H9 (cell line): ENCODE results near the gene EDN3. TPM values are rescaled to one million over a fixed set of nuclear protein-coding genes. Genes with fewer than 3 reads are reported as not detected.

Experiments used
- DNase-seq: peaks from one replicate; pipeline ENCODE4 v3.0.0-alpha.2; 2017
- H2AFZ ChIP-seq: one replicate; pipeline ENCODE4 v1.6.1; 2013; ENCODE audit warnings: mild to moderate bottlenecking, low read length, control low read depth, moderate library complexity
- H2AK5ac ChIP-seq: 2 replicates; pipeline ENCODE4 v1.6.1; 2013; ENCODE audit warnings: low read length, control low read depth, mixed read lengths; ENCODE audit not compliant: insufficient read length
- H2BK120ac ChIP-seq: one replicate; pipeline ENCODE4 v1.6.1; 2013; ENCODE audit warnings: low read depth, mild to moderate bottlenecking, low read length, control low read depth, inconsistent platforms; ENCODE audit not compliant: poor library complexity, severe bottlenecking
- H2BK12ac ChIP-seq: 2 replicates; pipeline ENCODE4 v1.6.1; 2013; ENCODE audit warnings: low read length, control low read depth, mixed read lengths, low read depth; ENCODE audit not compliant: insufficient read length
- H2BK15ac ChIP-seq: 2 replicates; pipeline ENCODE4 v1.6.1; 2013; ENCODE audit warnings: low read depth, low read length, control low read depth
- H2BK20ac ChIP-seq: one replicate; pipeline ENCODE4 v1.6.1; 2013; ENCODE audit warnings: low read depth, mild to moderate bottlenecking, low read length, control low read depth, inconsistent platforms; ENCODE audit not compliant: poor library complexity, severe bottlenecking
- H2BK5ac ChIP-seq: 2 replicates; pipeline ENCODE4 v1.6.1; 2013; ENCODE audit warnings: low read length, control low read depth, mixed read lengths; ENCODE audit not compliant: insufficient read length
- H3K14ac ChIP-seq: 2 replicates; pipeline ENCODE4 v1.6.1; 2013; ENCODE audit warnings: low read length, control low read depth; ENCODE audit not compliant: insufficient read depth
- H3K18ac ChIP-seq: 2 replicates; pipeline ENCODE4 v1.6.1; 2013; ENCODE audit warnings: low read depth, mild to moderate bottlenecking, mixed read lengths, low read length, control low read depth; ENCODE audit not compliant: insufficient read length
- H3K23ac ChIP-seq: 2 replicates; pipeline ENCODE4 v1.6.1; 2013; ENCODE audit warnings: low read length, control low read depth, mixed read lengths, low read depth; ENCODE audit not compliant: insufficient read length
- H3K23me2 ChIP-seq: 2 replicates; pipeline ENCODE4 v1.6.1; 2013; ENCODE audit warnings: low read depth, mild to moderate bottlenecking, mixed read lengths, low read length, control low read depth; ENCODE audit not compliant: insufficient read length, poor library complexity, severe bottlenecking
- H3K27ac ChIP-seq: 2 replicates; pipeline ENCODE4 v1.5.1; 2013; ENCODE audit warnings: low read length, control low read depth, mixed read lengths, low read depth; ENCODE audit not compliant: insufficient read length
- H3K27me3 ChIP-seq: 2 replicates; pipeline ENCODE4 v1.6.1; 2013; ENCODE audit warnings: low read length, control low read depth, inconsistent platforms; ENCODE audit not compliant: insufficient read depth
- H3K4ac ChIP-seq: 2 replicates; pipeline ENCODE4 v1.6.1; 2013; ENCODE audit warnings: low read depth, mild to moderate bottlenecking, control low read depth, inconsistent platforms, low read length, moderate library complexity
- H3K4me1 ChIP-seq: 2 replicates; pipeline ENCODE4 v1.6.1; 2013; ENCODE audit warnings: low read length, control low read depth, inconsistent platforms; ENCODE audit not compliant: insufficient read depth
- H3K4me2 ChIP-seq: 2 replicates; pipeline ENCODE4 v1.6.1; 2013; ENCODE audit warnings: low read length, control low read depth, mixed read lengths; ENCODE audit not compliant: insufficient read length, insufficient read depth
- H3K56ac ChIP-seq: 2 replicates; pipeline ENCODE4 v1.6.1; 2013; ENCODE audit warnings: low read depth, mild to moderate bottlenecking, mixed read lengths, low read length, control low read depth; ENCODE audit not compliant: insufficient read length
- H3K79me1 ChIP-seq: 2 replicates; pipeline ENCODE4 v1.6.1; 2013; ENCODE audit warnings: low read depth, mild to moderate bottlenecking, moderate library complexity, low read length, control low read depth, inconsistent platforms; ENCODE audit not compliant: insufficient read depth, poor library complexity, severe bottlenecking
- H3K79me2 ChIP-seq: 2 replicates; pipeline ENCODE4 v1.6.1; 2013; ENCODE audit warnings: low read length, control low read depth, inconsistent platforms; ENCODE audit not compliant: insufficient read depth
- H3K9ac ChIP-seq: 2 replicates; pipeline ENCODE4 v1.6.1; 2013; ENCODE audit warnings: low read length, control low read depth, mixed read lengths; ENCODE audit not compliant: insufficient read length; ENCODE audit errors: extremely low read depth
- H3K9me3 ChIP-seq: one replicate; pipeline ENCODE4 v1.6.1; 2013; ENCODE audit warnings: low read depth, low read length, inconsistent platforms; ENCODE audit not compliant: control insufficient read depth
- H3T11ph ChIP-seq: one replicate; pipeline ENCODE4 v1.6.1; 2013; ENCODE audit warnings: mild to moderate bottlenecking, low read length, control low read depth, inconsistent platforms
- H4K20me1 ChIP-seq: one replicate; pipeline ENCODE4 v1.6.1; 2013; ENCODE audit not compliant: control insufficient read depth, insufficient read length, insufficient read depth
- H4K5ac ChIP-seq: 2 replicates; pipeline ENCODE4 v1.6.1; 2013; ENCODE audit warnings: low read depth, mild to moderate bottlenecking, mixed read lengths, low read length, control low read depth; ENCODE audit not compliant: insufficient read length
- H4K8ac ChIP-seq: replicated peaks from 2 replicates; pipeline ENCODE4 v1.6.1; 2013; ENCODE audit warnings: low read length, control low read depth, mixed read lengths, low read depth; ENCODE audit not compliant: insufficient read length
- H4K91ac ChIP-seq: 2 replicates; pipeline ENCODE4 v1.6.1; 2013; ENCODE audit warnings: low read depth, mild to moderate bottlenecking, moderate library complexity, mixed read lengths, low read length, control low read depth; ENCODE audit not compliant: insufficient read length
- H3K27ac Mint-ChIP-seq, 3 experiments: 2 replicates in 2 of 3; 3 replicates in 1 of 3; pipeline ENCODE4 v1.8.0; 2020 to 2021; ENCODE audit warnings: mixed read lengths in 3 of 3, mild to moderate bottlenecking in 1 of 3, moderate library complexity in 1 of 3
- H3K27me3 Mint-ChIP-seq: 2 replicates; pipeline ENCODE4 v1.8.0; 2021; ENCODE audit warnings: low read depth, mild to moderate bottlenecking, moderate library complexity, mixed read lengths
- H3K36me3 Mint-ChIP-seq, 3 experiments: 2 replicates in 2 of 3; 3 replicates in 1 of 3; pipeline ENCODE4 v1.8.0; 2020 to 2021; ENCODE audit warnings: low read depth in 3 of 3, mixed read lengths in 3 of 3; ENCODE audit not compliant: insufficient read depth in 1 of 3
- H3K4me1 Mint-ChIP-seq, 2 experiments: 2 replicates each; pipeline ENCODE4 v1.8.0; 2020; ENCODE audit warnings: mixed read lengths in 2 of 2
- H3K4me3 Mint-ChIP-seq, 2 experiments: 2 replicates in 1 of 2; 3 replicates in 1 of 2; pipeline ENCODE4 v1.8.0; 2020 to 2021; ENCODE audit warnings: mild to moderate bottlenecking in 2 of 2, mixed read lengths in 2 of 2, moderate library complexity in 1 of 2
- H3K9me3 Mint-ChIP-seq, 2 experiments: 2 replicates in 1 of 2; 3 replicates in 1 of 2; pipeline ENCODE4 v1.8.0; 2020; ENCODE audit warnings: mild to moderate bottlenecking in 2 of 2, mixed read lengths in 2 of 2, moderate library complexity in 1 of 2
- CTCF ChIP-seq: fragments of 200-600 bp; sonication (generic); conservative IDR thresholded peaks from 3 replicates; pipeline ENCODE4 v1.8.0; 2021; ENCODE audit warnings: antibody characterized with exemption, mild to moderate bottlenecking
- WGBS: extraction: QIAGEN DNeasy Blood & Tissue Kit; methylation state at CpG from one replicate; pipeline ENCODE4 v1.1.7; 2013; ENCODE audit warnings: missing lambda C conversion rate, low lambda C conversion rate, mixed read lengths; ENCODE audit not compliant: insufficient read length; ENCODE audit errors: extremely low coverage; 5-methylcytosine and 5-hydroxymethylcytosine counted together
- total RNA-seq: library from RNA; stranded (reverse); gene quantifications from 2 replicates; pipeline ENCODE4 v1.2.1, GENCODE V29; 2021

EDN3 gene
- total RNA-seq, 1 experiment from 2014 or later, result 0.20 TPM

GRCh38 chr20:59318803-59319202 lies 18.4 kb downstream of the EDN3 start:
- Histone ChIP-seq H3K56ac (no peak overlapping the region), H3K18ac (no peak overlapping the region), H2AFZ (no peak overlapping the region), H4K91ac (no peak overlapping the region), H3K4me1 (no peaks in the 10 kb centered on the region), H2BK5ac (no peak overlapping the region), H3K14ac (no peak overlapping the region), H2BK12ac (no peak overlapping the region), H4K5ac (no peak overlapping the region), H3T11ph (no peak overlapping the region), H2AK5ac (no peak overlapping the region), H3K4me2 (no peak overlapping the region), H2BK15ac (no peak overlapping the region), H4K20me1 (no peaks in the 10 kb centered on the region), H3K27me3 (no peaks in the 10 kb centered on the region), H2BK120ac (no peak overlapping the region), H4K8ac (no peak overlapping the region), H3K9ac (no peak overlapping the region), H3K4ac (no peak overlapping the region), H3K9me3 (no peaks in the 10 kb centered on the region), H2BK20ac (no peak overlapping the region), H3K27ac (no peak overlapping the region), H3K23ac (no peak overlapping the region), H3K23me2 (no peaks in the 10 kb centered on the region), H3K79me2 (no peaks in the 10 kb centered on the region), H3K79me1 (no peaks in the 10 kb centered on the region)
- DNase-seq, result no peak
- Mint-ChIP-seq H3K27ac (no peak overlapping the region), H3K4me1 (peaks cover 7 to 10% of the 10 kb centered on the region in 2 experiments), H3K9me3 (no peaks in the 10 kb centered on the region), H3K36me3 (peaks cover 0 to 2% (median 0%) of the 10 kb centered on the region in 3 experiments; a peak in 1 of 7 replicates), H3K4me3 (no peak overlapping the region), H3K27me3 (peaks cover 18% of the 10 kb centered on the region)
- no CpG with 5 or more reads among the region's 4 CpGs for WGBS
- TF ChIP-seq CTCF, result no peak
